ENCODE data around the gene ABHD14A.

- no peak for TF ChIP-seq POLR2A (IDR thresholded peaks at IDR 0.05)
- no peak for TF ChIP-seq CTCF (IDR thresholded peaks at IDR 0.05)
Observed at GRCh38 chr3:52020796-52021195, 45.9 kb downstream of the ABHD14A start.

Data from vagina (tissue), 2 donors.